ENCODE data around the gene SLC31A1.

The SLC31A1 gene

GRCh38 chr9:113219186-113219936 lies 2.0 kb upstream of the SLC31A1 start:
- TF ChIP-seq, protein P1, sequence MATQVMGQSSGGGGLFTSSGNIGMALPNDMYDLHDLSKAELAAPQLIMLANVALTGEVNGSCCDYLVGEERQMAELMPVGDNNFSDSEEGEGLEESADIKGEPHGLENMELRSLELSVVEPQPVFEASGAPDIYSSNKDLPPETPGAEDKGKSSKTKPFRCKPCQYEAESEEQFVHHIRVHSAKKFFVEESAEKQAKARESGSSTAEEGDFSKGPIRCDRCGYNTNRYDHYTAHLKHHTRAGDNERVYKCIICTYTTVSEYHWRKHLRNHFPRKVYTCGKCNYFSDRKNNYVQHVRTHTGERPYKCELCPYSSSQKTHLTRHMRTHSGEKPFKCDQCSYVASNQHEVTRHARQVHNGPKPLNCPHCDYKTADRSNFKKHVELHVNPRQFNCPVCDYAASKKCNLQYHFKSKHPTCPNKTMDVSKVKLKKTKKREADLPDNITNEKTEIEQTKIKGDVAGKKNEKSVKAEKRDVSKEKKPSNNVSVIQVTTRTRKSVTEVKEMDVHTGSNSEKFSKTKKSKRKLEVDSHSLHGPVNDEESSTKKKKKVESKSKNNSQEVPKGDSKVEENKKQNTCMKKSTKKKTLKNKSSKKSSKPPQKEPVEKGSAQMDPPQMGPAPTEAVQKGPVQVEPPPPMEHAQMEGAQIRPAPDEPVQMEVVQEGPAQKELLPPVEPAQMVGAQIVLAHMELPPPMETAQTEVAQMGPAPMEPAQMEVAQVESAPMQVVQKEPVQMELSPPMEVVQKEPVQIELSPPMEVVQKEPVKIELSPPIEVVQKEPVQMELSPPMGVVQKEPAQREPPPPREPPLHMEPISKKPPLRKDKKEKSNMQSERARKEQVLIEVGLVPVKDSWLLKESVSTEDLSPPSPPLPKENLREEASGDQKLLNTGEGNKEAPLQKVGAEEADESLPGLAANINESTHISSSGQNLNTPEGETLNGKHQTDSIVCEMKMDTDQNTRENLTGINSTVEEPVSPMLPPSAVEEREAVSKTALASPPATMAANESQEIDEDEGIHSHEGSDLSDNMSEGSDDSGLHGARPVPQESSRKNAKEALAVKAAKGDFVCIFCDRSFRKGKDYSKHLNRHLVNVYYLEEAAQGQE (IDR thresholded peaks at IDR 0.05; ENCODE audit: insufficient read depth in 1 of 2, low read depth in 2 of 2, low read length in 2 of 2), result no peak
- TF ChIP-seq TAF1 (IDR thresholded peaks at IDR 0.05; ENCODE audit: borderline replicate concordance, insufficient read depth, low read length), result no peak
- no peak for TF ChIP-seq POLR2AphosphoS5 (IDR thresholded peaks at IDR 0.05; ENCODE audit: low read depth, low read length)
- no peak for TF ChIP-seq SIN3A (IDR thresholded peaks at IDR 0.05; ENCODE audit: borderline replicate concordance, insufficient read depth, low read length)
- TF ChIP-seq FOXP2 (optimal IDR thresholded peaks at IDR 0.05; ENCODE audit: borderline replicate concordance, extremely low read depth, extremely low read length, insufficient read depth), result no peak

DNA sequence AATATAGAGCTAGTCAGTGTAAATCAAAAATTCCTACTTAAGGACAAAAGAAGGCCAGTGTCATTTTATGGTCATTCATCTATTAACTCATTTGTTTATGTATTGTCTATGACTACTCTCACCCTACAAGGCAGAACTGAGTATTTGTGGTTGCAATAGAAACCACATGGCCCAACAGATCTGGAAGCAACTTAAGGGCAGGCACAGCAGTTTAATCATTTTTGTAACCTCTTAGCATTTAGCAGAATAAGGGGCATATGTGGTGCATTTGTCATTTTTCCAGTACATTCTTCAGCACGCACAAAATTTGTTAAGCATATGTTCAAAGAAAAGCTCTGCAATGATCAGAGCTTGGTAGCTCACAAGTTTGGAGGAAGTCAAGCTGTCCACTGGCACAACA lies 1.4 kb upstream of the SLC31A1 start:
- TF ChIP-seq TAF1 (IDR thresholded peaks at IDR 0.05; ENCODE audit: borderline replicate concordance, insufficient read depth, low read length) (no peak), POLR2AphosphoS5 (IDR thresholded peaks at IDR 0.05; ENCODE audit: low read depth, low read length) (no peak), SIN3A (IDR thresholded peaks at IDR 0.05; ENCODE audit: borderline replicate concordance, insufficient read depth, low read length) (no peak), FOXP2 (optimal IDR thresholded peaks at IDR 0.05; ENCODE audit: borderline replicate concordance, extremely low read depth, extremely low read length, insufficient read depth) (no peak)
- TF ChIP-seq, protein P1 (IDR thresholded peaks at IDR 0.05; ENCODE audit: insufficient read depth in 1 of 2, low read depth in 2 of 2, low read length in 2 of 2), result no peak

DNA sequence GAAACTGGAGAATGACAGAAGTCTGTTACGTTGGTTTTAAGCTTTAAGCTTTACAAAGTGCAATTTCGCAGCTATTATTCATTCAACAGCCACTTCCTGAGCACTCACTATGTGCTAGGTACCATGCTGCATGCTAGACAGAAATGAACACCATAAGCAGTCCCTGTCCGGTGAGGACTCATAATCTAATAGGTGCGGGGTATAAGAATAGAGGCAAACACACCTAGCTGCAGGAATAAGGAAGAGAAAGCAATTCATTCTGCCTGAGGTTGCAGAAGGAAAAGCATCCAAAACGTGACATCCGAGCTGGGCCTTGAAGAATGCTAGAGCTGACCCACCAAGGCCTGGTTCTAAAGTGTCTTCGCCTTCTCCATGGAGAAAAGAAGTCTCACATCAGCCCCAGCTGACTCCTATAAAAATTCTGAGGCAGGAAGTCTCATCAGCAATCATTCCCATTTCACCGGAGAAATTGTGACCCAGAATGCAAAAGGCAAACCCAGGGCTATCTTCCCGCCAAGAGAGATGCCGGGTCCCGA lies 809 bp upstream of the SLC31A1 start:
- TF ChIP-seq TAF1 (IDR thresholded peaks at IDR 0.05; ENCODE audit: borderline replicate concordance, insufficient read depth, low read length), result no peak
- TF ChIP-seq, protein P1 (IDR thresholded peaks at IDR 0.05; ENCODE audit: insufficient read depth in 1 of 2, low read depth in 2 of 2, low read length in 2 of 2), result no peak

GRCh38 chr9:113221800-113222481 lies 597 bp downstream of the SLC31A1 start:
- TF ChIP-seq, protein P1 (IDR thresholded peaks at IDR 0.05; ENCODE audit: insufficient read depth in 1 of 2, low read depth in 2 of 2, low read length in 2 of 2), result no peak
- 0 out of 2 replicates have a peak, but pooled peaks have one; percentile 0 for TF ChIP-seq POLR2AphosphoS5 (IDR thresholded peaks at IDR 0.05; ENCODE audit: low read depth, low read length)
